Kidney (tissue), 14 donors: ENCODE data around the gene SF3A2. TPM values are rescaled to one million over a fixed set of nuclear protein-coding genes. Genes with fewer than 3 reads are reported as not detected.
A peak's percentile ranks its signal among the peaks of the same experiment; 100 is the strongest.

Experiments
- DNase-seq, 5 donors: peaks; one replicate each; pipeline ENCODE4 v3.0.0-alpha.2; 2013 to 2020
- FAIRE-seq: peaks from 2 replicates; lab custom pipeline; 2012; peaks lifted over from hg19 to GRCh38; lab: Jason Lieb, UNC
- H3K27ac ChIP-seq, 2 donors: one replicate each; pipeline ENCODE4 v1.7.0; 2013; ENCODE audit warnings: low read depth in 2 of 2, low read length in 2 of 2, inconsistent platforms in 1 of 2
- H3K27me3 ChIP-seq: one replicate; pipeline ENCODE4 v1.7.1; 2013; ENCODE audit warnings: low read length, inconsistent platforms; ENCODE audit not compliant: control insufficient read depth, insufficient read depth
- H3K36me3 ChIP-seq, 3 donors: one replicate each; pipeline versions ENCODE4 v1.7.0 to v1.7.1; 2013; ENCODE audit warnings: low read length in 3 of 3, control low read depth in 1 of 3, inconsistent platforms in 1 of 3; ENCODE audit not compliant: insufficient read depth in 3 of 3, control insufficient read depth in 2 of 3
- H3K4me1 ChIP-seq, 3 donors: one replicate each; pipeline versions ENCODE4 v1.7.0 to v1.7.1; 2013; ENCODE audit warnings: low read length in 3 of 3, inconsistent platforms in 1 of 3, low read depth in 1 of 3; ENCODE audit not compliant: control insufficient read depth in 2 of 3, insufficient read depth in 2 of 3
- H3K4me3 ChIP-seq, 3 donors: one replicate each; pipeline versions ENCODE4 v1.7.0 to v1.8.1; 2013; ENCODE audit warnings: low read length in 3 of 3, control low read depth in 1 of 3, inconsistent platforms in 1 of 3
- H3K9ac ChIP-seq, 3 donors: one replicate each; pipeline versions ENCODE4 v1.7.0 to v1.7.1; 2013; ENCODE audit warnings: low read length in 3 of 3, control low read depth in 1 of 3, inconsistent platforms in 1 of 3
- H3K9me3 ChIP-seq, 3 donors: one replicate each; pipeline versions ENCODE4 v1.7.0 to v1.7.1; 2013; ENCODE audit warnings: low read length in 3 of 3, control low read depth in 1 of 3, inconsistent platforms in 1 of 3; ENCODE audit not compliant: control insufficient read depth in 2 of 3, insufficient read depth in 1 of 3
- intact Hi-C: fragments of 100-400 bp; cut with DNase I; formaldehyde crosslinking; loops from one replicate; pipeline ENCODE4 v1.11.1; 2022
- polyA plus RNA-seq: library from polyadenylated mRNA; stranded (reverse); fragments of 350-450 nt; fragmentation: Illumina TruSeq; extraction: RNeasy Lipid Tissue Mini Kit (QIAGEN cat#74804); gene quantifications from one replicate; pipeline ENCODE4 v1.2.3, GENCODE V29; 2014; ENCODE audit warnings: low read depth, low replicate concordance; ENCODE audit not compliant: insufficient read depth
- total RNA-seq: library from RNA; stranded (reverse); fragmentation: NEBNext Ultra II Directional; extraction: Animal tissue kit (Norgen Biotek cat#: 25700); gene quantifications from one replicate; pipeline ENCODE4 v1.2.1, GENCODE V29; 2021
- TF ChIP-seq, protein P1 (sequence below): IDR thresholded peaks from 3 replicates; pipeline ENCODE4 v1.5.1; 2012; ENCODE audit warnings: mild to moderate bottlenecking, moderate library complexity, borderline replicate concordance; ENCODE audit not compliant: insufficient read depth; ENCODE audit errors: extremely low read depth
- donor health status: control.
- donor health status: control.
- donor health status: control.
- donor health status: control.
- donor health status: control.
- donor health status: DM: yes; HTN: yes; CAD: no.
- donor health status: Normal renal cell carcinoma (clear cell type).

SF3A2 gene
- total and polyA plus RNA-seq, 2 donors from 2014 or later: 25.7 to 64.1 TPM

DNA sequence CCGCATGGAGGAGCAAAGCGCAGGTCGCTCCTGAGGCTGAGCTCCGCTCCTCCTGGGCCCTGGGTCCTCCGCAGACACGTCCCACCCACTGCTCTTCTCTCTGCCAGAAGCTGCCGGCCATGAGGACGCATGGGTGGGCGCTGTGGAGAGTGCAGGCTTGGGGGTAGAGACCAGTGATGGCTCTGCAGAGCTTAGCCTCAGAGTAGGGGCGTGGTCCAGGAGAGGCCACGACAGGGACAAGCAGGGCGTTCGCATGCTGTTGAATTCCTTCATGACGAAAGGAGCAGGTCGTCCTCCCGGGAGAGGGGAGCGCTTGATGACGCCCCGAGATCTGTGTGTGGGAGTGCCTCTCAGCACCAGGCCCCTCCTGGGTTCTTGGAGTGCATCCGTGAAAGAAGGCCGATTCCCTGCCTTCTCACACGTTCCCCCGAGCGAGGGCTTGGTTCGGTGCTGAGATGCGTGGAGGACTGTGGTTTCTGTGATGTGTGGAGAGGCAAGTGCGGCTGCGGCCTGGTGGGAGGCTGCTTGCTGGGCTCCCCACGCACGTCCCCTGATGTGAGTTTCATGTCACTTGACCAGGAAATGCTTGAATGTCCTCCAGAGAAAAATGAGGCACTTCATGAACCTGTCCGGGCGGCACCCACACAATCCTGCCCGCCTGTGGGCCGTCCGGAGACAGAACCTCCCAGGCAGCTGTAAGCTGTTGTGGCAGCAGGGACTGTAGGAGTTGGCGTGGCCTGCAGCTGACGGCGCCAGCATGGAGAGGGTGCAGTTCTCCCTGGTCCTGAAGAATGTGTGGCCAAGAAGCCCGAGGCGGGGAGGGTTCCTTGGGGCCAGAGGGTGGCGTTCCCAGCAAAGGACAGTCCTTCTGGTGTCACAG is 4.5 kb downstream of the SF3A2 start:
- TF ChIP-seq, protein P1, sequence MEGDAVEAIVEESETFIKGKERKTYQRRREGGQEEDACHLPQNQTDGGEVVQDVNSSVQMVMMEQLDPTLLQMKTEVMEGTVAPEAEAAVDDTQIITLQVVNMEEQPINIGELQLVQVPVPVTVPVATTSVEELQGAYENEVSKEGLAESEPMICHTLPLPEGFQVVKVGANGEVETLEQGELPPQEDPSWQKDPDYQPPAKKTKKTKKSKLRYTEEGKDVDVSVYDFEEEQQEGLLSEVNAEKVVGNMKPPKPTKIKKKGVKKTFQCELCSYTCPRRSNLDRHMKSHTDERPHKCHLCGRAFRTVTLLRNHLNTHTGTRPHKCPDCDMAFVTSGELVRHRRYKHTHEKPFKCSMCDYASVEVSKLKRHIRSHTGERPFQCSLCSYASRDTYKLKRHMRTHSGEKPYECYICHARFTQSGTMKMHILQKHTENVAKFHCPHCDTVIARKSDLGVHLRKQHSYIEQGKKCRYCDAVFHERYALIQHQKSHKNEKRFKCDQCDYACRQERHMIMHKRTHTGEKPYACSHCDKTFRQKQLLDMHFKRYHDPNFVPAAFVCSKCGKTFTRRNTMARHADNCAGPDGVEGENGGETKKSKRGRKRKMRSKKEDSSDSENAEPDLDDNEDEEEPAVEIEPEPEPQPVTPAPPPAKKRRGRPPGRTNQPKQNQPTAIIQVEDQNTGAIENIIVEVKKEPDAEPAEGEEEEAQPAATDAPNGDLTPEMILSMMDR: no peak
- H3K9me3 ChIP-seq: no peaks in the 10 kb centered on the region
- DNase-seq: peak in 1 of 5 donors; percentile 66
- peak overlapping the region in 1 of 2 donors; percentile 32 for H3K27ac ChIP-seq
- no peaks in the 10 kb centered on the region for H3K27me3 ChIP-seq
- intact Hi-C loops: no loop called here
- H3K4me1 ChIP-seq: peaks cover 2 to 41% (median 33%) of the 10 kb centered on the region in 3 donors
- FAIRE-seq: no peak
- H3K9ac ChIP-seq: peak overlapping the region in 1 of 3 donors; percentile 53
- peaks cover 0 to 28% (median 10%) of the 10 kb centered on the region in 3 donors for H3K36me3 ChIP-seq
- H3K4me3 ChIP-seq: no peak overlapping the region

DNA sequence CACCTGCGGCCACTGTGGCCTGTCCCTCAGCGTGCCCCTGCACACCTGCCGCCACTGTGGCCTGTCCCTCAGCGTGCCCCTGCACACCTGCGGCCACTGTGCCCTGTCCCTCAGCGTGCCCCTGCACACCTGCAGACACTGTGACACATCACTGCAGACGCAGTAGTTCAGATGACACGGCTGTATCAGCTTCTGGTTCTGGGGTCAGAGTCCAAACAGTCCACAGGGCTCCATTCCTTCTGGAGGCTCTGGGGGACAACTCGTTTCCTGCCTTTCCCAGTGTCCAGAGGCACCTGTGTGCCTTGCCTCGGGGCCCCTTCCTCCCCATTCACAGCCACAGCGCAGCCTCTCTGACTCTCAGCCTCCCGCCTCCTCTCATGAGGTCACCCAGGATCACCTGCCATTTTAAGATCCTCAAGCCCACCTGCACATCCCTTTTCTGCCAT is 5.5 kb downstream of the SF3A2 start:
- H3K9ac ChIP-seq: no peak overlapping the region
- intact Hi-C loops: no loop called here
- DNase-seq: peak in 1 of 5 donors; percentile 69
- H3K27me3 ChIP-seq: no peaks in the 10 kb centered on the region
- H3K27ac ChIP-seq: no peak overlapping the region
- peaks cover 2 to 41% (median 33%) of the 10 kb centered on the region in 3 donors for H3K4me1 ChIP-seq
- no peak overlapping the region for H3K4me3 ChIP-seq
- H3K36me3 ChIP-seq: peaks cover 0 to 36% (median 10%) of the 10 kb centered on the region in 3 donors
- TF ChIP-seq, protein P1: no peak
- no peaks in the 10 kb centered on the region for H3K9me3 ChIP-seq
- no peak for FAIRE-seq

DNA sequence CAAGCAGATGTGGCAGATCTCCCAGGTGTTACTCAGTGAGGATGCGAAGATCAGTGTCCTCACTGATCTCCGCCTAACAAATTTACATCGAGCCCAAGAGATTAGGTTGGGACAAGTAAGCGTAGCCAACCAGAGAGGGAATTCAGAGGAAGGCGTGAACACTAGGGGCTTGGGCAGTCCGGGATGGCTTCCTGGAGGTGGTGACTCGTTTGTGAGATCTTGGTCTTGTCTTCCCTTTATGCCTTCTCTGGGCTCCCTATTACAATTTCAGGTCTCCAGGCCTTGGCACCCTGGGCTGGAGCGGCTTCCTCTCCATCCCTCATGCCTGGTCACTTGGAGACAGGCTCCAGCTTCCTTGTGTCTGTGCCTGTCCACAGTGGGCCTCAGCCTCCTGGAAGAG is 6.2 kb downstream of the SF3A2 start:
- DNase-seq (no peak), FAIRE-seq (no peak)
- H3K27ac ChIP-seq: no peak overlapping the region
- TF ChIP-seq, protein P1: no peak
- intact Hi-C loops: no loop called here
- H3K9me3 ChIP-seq: no peaks in the 10 kb centered on the region
- no peak overlapping the region for H3K4me3 ChIP-seq
- H3K9ac ChIP-seq: no peak overlapping the region
- peaks cover 0 to 40% (median 10%) of the 10 kb centered on the region in 3 donors for H3K36me3 ChIP-seq
- H3K4me1 ChIP-seq: peaks cover 0 to 34% (median 33%) of the 10 kb centered on the region in 3 donors
- no peaks in the 10 kb centered on the region for H3K27me3 ChIP-seq
